Panc1 (cell line): ENCODE results near the gene NEK1.

Source experiments
- CTCF ChIP-seq: fragments of 450-650 bp; IDR thresholded peaks from 2 replicates; pipeline ENCODE4 v1.5.1; 2017; ENCODE audit warnings: mild to moderate bottlenecking
- POLR2AphosphoS5 ChIP-seq: IDR thresholded peaks from 2 replicates; pipeline ENCODE4 v1.6.1; 2012; ENCODE audit warnings: mild to moderate bottlenecking, low read depth, low read length, moderate library complexity

GRCh38 chr4:169571435-169571834 lies 40.9 kb downstream of the NEK1 start:
- TF ChIP-seq CTCF (no peak), POLR2AphosphoS5 (no peak)
